Activated effector memory CD4-positive, alpha-beta T cell treated with anti-CD3 and anti-CD28 coated beads, Interleukin-2, amount 50 U/mL, for 16 hours (primary cell): ENCODE results near the gene LRRC63.
"Not testable (repeated sequence)": the region's sequence is repeated elsewhere in the genome, so short reads cannot be mapped to it uniquely, and the experiment has no call there.

Experiments used
- DNase-seq: peaks from one replicate; pipeline ENCODE4 v3.0.0-alpha.2; 2020

Gene LRRC63

GRCh38 chr13:46182491-46182877 is 29.2 kb upstream of the LRRC63 start:
- peak; percentile 64 for DNase-seq

- DNase-seq, result peak; percentile 63
These were observed 28.4 kb upstream of the LRRC63 start for GRCh38 chr13:46183018-46183946.

GRCh38 chr13:46184277-46184699 is 27.4 kb upstream of the LRRC63 start:
- DNase-seq, result peak; percentile 91

GRCh38 chr13:46185634-46186033 is 26.1 kb upstream of the LRRC63 start:
- DNase-seq, result no peak

DNA sequence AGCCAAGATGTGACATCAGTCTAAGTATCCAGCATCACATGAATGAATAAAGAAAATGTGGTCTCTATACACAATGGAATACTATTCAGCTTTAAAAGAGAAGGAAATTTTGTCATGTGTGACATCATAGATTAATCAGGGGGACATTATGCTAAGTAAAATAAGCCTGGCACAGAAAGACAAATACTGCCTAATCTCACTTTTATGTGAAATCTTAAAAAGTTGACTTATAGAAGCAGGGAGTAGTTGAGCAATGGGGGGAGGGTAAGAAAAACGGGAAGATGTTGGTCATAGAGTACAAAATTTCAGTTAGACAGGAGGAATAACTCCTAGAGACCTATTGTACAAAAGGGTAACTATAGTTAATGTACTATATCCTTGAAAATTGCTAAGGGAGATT is 19.3 kb upstream of the LRRC63 start:
- no peak for DNase-seq

- no peak for DNase-seq
These were observed 16.7 kb upstream of the LRRC63 start for GRCh38 chr13:46195016-46195415.

- DNase-seq, result no peak
These were observed 14.3 kb upstream of the LRRC63 start for GRCh38 chr13:46197299-46198048.

GRCh38 chr13:46198696-46199193 is 13.0 kb upstream of the LRRC63 start:
- no peak for DNase-seq

GRCh38 chr13:46202188-46202795 is 9.4 kb upstream of the LRRC63 start:
- no peak for DNase-seq

GRCh38 chr13:46202966-46203365 is 8.8 kb upstream of the LRRC63 start:
- DNase-seq, result no peak

DNA sequence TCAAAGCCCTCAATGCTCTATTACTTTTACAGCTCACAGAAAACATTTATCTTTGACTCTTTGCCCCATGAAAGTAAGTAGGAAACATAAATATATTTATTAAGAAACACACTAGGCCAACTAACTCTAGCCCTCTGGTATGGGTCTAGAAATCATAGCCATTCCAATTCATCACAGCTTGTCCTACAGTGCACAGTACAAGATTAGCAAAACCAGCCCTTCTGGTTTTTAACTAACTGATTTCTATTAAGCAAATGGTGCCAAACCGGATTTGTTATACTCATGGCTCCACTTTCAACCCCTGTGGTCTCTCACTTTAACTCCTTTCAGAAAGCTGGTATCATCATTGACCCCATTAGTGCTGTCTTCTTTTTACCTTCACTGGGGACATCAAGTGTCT is 5.6 kb upstream of the LRRC63 start:
- DNase-seq, result no peak

DNA sequence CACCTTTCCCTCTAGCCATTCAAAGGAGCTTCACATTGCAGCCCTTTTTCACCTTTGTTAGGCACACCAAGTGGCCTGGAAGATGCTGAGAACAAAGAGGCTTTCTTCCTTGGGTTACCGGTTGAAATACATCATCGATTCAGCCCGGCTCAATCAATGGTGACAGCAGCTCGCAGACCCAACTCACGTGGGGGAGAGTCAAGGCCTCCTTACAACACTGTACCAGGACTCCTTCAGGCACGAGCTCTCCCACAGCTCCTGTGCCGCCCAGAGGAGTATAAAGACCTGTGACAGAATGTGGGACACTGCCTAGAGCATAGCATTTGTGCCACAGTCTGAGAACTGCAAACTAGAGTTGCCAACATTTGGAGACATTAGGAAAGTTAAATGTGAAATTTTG is 3.9 kb upstream of the LRRC63 start:
- no peak for DNase-seq

DNA sequence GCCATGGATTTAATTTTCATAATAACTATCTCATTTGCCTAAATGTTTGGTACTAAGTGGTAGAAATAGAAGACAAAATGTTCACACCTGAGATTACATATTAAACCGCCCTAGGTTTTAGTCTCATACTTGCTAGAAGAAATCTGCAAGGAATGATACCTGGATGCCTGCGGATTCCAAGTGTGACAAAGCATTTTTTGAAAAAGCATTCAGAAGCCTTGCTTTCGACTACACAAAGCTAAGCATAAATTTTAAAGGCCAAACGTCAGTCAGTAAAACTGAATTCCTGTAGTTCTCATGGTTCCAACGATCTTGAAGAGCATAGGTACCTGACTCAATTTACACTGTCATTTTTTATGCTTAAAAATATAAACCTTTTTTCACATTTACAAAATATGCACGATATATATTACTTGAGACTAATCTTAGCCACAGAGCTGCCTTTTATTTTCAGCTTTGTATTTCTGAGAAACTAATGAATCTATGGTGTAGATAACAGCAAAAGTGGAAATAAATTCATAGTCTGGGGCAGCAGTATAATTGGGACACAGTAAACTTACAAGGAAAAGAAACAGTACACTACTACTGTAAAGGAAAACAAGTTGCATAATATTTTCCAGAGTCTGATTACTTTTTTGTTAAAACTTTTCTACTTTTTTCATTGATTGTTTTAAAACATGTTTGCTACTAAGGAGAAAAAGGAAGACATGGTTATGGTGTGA is 1.2 kb upstream of the LRRC63 start:
- no peak for DNase-seq

DNA sequence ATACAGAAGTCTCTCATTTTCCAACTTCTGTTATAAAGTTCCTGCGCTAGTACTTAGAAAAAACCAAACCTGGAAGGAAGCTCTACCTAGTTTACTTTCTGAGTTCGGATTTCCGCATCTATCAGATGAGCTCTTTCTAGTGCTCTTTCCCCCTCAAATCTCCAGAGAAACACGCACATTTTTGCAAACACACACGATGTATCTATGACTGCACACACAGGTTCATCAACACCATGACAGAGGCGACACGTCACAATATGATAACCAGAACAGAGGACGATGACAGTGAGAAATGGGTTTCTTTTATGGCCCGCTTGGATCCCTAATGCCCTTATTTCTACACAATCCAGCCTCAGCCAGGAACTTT is 629 bp upstream of the LRRC63 start:
- DNase-seq, result no peak

DNA sequence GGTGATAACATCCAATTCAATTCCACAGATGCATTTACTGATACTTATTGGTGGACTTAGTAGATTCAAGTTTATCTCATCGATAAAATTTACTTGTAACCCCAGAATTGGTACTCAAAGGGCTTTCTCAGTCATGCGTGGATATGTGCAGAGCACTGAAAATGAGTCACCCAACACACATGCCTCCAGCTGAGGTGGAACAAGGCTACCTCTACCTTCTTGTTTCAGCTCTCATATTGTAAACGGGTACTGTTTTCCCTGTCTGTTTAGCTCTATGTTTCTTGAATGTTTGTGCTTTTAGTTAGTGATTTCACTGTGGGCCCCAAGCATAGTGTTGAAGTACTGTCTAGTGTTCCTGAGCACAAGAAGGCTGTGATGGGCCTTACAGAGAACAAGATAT is 1.5 kb downstream of the LRRC63 start:
- DNase-seq, result no peak

- not testable (repeated sequence) for DNase-seq
These were observed 3.0 kb downstream of the LRRC63 start for GRCh38 chr13:46214741-46215140.

DNA sequence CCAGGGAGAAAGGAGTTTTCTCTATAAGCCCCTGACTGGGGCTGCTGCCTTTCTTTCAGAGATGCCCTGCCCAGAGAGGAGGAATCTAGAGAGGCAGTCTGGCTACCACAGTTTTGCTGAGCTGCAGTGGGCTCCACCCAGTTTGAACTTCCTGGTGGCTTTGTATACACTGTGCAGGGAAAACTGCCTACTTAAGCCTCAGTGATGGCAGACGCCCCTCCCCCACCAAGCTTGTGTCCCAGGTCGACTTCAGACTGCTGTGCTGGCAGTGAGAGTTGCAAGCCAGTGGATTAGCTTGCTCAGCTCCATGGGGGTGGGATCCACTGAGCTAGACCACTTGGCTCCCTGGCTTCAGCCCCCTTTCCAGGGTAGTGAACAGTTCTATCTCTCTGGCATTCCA is 8.5 kb downstream of the LRRC63 start:
- not testable (repeated sequence) for DNase-seq

GRCh38 chr13:46229251-46229650 is 17.5 kb downstream of the LRRC63 start:
- no peak for DNase-seq

DNA sequence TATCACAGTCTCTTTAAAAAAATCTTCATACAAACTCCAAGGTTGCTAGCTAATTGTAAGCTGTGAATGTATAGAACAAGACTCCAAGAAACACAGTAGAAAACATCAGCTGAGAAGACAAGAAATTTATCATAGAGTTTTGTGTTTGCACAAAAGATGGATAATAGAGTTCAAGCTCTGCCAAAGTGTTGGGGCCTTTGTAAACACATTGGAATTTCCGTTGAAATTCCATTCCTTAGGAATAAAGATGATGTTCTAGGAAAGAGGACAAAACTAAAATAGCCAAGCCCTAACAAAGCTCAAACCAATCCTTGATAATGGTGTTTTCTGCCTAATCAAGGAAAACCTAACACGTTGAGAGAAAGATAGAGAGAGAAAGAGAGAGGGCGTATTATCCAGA is 20.6 kb downstream of the LRRC63 start:
- DNase-seq, result no peak

GRCh38 chr13:46235286-46235685 is 23.6 kb downstream of the LRRC63 start:
- no peak for DNase-seq

DNA sequence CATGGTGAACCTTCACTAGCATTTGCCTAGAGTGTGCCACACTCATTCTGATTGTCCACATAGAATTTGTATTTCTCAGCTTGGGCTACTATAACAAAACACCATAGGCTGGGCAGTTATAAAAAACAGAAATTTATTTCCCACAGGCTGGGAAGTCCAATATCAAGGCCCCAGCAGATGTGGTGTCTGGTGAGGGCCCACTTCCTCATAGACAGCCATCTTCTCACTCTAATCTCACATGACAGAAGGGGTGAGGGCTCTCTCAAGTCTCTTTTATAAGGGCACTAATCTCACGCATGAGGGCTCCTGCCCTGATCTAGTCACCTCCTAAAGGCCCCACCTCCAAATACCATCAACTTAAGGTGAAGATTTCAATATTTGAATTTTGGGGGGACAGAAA is 53.6 kb downstream of the LRRC63 start:
- DNase-seq, result no peak

- DNase-seq, result no peak
These were observed 55.4 kb downstream of the LRRC63 start for GRCh38 chr13:46267166-46267565.

DNA sequence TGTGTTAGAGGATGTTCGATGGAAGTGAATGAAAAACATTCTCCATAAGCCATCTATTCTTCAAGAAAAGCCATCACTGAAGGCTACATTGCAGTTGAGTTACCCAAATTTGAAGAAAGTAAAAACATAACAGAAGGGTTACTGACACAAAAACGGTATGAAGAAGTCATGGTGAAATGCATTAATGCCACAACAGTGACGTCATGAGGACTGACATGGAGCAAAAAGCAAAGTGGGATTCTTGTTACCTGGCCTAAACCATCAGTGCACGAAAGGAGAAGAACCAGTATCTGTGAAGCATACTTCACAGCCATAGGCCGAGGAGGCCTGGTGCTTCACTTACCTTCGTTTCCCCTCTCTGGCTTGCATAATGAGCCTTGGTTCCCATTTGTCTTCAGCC is 58.7 kb downstream of the LRRC63 start:
- no peak for DNase-seq
